ENCODE results near the gene DPF3. TPM values are rescaled to one million over a fixed set of nuclear protein-coding genes. Genes with fewer than 3 reads are reported as not detected.

The DPF3 gene
- total RNA-seq, 2 experiments from 2014 or later, result 10.3 to 10.7 TPM

DNA sequence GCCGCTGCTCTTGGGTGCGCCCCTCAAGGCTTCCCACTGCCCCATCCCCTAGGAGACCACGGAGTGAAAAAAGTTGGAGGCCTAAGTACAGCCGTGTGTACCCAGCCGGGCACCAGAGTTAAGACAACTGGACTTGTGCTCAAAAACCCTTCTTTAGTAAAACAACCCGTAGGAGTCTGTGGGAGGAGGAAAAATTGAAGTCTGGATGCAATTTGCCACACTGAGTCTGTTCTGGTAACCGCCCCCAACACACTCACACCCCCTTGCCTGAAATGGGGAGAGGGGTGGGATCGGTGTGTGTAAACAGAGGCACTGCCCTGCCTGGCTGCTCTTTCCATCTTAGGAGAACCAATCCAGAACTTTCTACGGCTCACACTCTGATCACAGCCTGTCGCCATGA is 41.7 kb downstream of the DPF3 start:
- no peak for ATAC-seq
- H3K9me3 Mint-ChIP-seq (ENCODE audit: insufficient read depth), result no peaks in the 10 kb centered on the region
- peaks cover 14% of the 10 kb centered on the region for H3K4me1 Mint-ChIP-seq (ENCODE audit: low read depth)

GRCh38 chr14:72851635-72852034 is 42.3 kb downstream of the DPF3 start:
- DNase-seq (no peak), ATAC-seq (no peak)
- Mint-ChIP-seq H3K9me3 (ENCODE audit: insufficient read depth) (no peaks in the 10 kb centered on the region), H3K27ac (no peak overlapping the region), H3K4me3 (no peak overlapping the region), H3K36me3 (ENCODE audit: low read depth) (peaks cover 7% of the 10 kb centered on the region), H3K27me3 (ENCODE audit: low read depth) (peaks cover 10% of the 10 kb centered on the region), H3K4me1 (ENCODE audit: low read depth) (peaks cover 12% of the 10 kb centered on the region)
- CTCF ChIA-PET, result no interaction called here
- POLR2A ChIA-PET, result no interaction called here

More for the DNA sequence above, 41.7 kb downstream of the DPF3 start:
- Mint-ChIP-seq H3K27me3 (ENCODE audit: low read depth) (peaks cover 10% of the 10 kb centered on the region), H3K27ac (no peak overlapping the region), H3K36me3 (ENCODE audit: low read depth) (peaks cover 7% of the 10 kb centered on the region), H3K4me3 (no peak overlapping the region)
- POLR2A ChIA-PET, result no interaction called here
- DNase-seq, result no peak
- CTCF ChIA-PET, result no interaction called here

DNA sequence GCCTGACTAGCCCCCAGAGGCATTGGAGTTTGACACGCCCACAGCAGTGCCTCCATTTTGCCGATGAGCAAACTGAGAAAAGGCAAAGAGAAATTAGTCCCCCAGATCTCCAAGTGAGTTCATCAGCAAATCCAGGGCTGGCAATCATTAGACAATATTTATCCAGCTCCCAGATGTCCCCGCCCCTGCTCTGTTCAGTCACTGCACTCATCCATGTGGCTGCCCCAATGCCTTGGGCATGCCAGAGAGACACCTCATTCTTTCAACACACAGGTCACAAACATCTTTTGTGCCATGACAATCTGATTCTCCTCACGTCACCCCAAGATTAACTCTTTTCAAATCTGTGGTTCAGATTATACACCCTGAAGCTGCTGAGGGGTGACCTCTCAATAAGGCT is 43.5 kb downstream of the DPF3 start:
- no peak for DNase-seq
- H3K4me1 Mint-ChIP-seq (ENCODE audit: low read depth), result peaks cover 4% of the 10 kb centered on the region
- no peak for ATAC-seq
- H3K9me3 Mint-ChIP-seq (ENCODE audit: insufficient read depth), result no peaks in the 10 kb centered on the region
- H3K27ac Mint-ChIP-seq, result no peak overlapping the region
- POLR2A ChIA-PET, result no interaction called here
- H3K36me3 Mint-ChIP-seq (ENCODE audit: low read depth), result peaks cover 5% of the 10 kb centered on the region
- CTCF ChIA-PET, result no interaction called here
- no peak overlapping the region for H3K4me3 Mint-ChIP-seq
- H3K27me3 Mint-ChIP-seq (ENCODE audit: low read depth), result peaks cover 12% of the 10 kb centered on the region

DNA sequence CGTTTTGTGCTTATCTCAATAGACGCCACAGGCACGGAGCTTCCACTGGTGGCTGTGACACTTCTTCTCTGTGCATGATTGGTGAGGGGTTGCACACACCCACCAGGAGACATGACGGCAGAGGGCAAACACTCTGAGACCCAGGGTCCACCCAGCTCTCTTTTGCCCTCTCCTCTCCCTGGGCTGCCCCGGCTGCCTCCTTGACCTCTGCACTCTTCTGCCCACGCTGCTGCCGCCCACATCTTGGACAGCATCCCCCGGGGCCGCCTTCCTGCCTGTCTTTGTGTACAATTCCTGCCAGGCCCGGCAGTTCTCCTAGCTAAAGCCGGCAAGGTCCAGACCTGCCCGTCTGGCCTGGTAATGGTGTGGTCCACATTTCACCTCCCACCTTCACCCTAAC is 44.7 kb downstream of the DPF3 start:
- Mint-ChIP-seq H3K4me3 (no peak overlapping the region), H3K4me1 (ENCODE audit: low read depth) (peaks cover 4% of the 10 kb centered on the region), H3K9me3 (ENCODE audit: insufficient read depth) (no peaks in the 10 kb centered on the region), H3K36me3 (ENCODE audit: low read depth) (peaks cover 5% of the 10 kb centered on the region), H3K27ac (no peak overlapping the region), H3K27me3 (ENCODE audit: low read depth) (peaks cover 13% of the 10 kb centered on the region)
- POLR2A ChIA-PET, result no interaction called here
- ATAC-seq, result no peak
- CTCF ChIA-PET, result no interaction called here
- no peak for DNase-seq

- no peaks in the 10 kb centered on the region for H3K36me3 Mint-ChIP-seq (ENCODE audit: low read depth)
- ATAC-seq (no peak), DNase-seq (no peak)
- H3K27ac Mint-ChIP-seq, result no peak overlapping the region
- H3K27me3 Mint-ChIP-seq (ENCODE audit: low read depth), result peaks cover 13% of the 10 kb centered on the region
- ChIA-PET POLR2A (no interaction called here), CTCF (no interaction called here)
- H3K4me3 Mint-ChIP-seq, result no peak overlapping the region
- H3K4me1 Mint-ChIP-seq (ENCODE audit: low read depth), result peaks cover 4% of the 10 kb centered on the region
- H3K9me3 Mint-ChIP-seq (ENCODE audit: insufficient read depth), result no peaks in the 10 kb centered on the region
These were observed 46.2 kb downstream of the DPF3 start for GRCh38 chr14:72847721-72848120.

GRCh38 chr14:72845683-72846082 is 48.2 kb downstream of the DPF3 start:
- DNase-seq (no peak), ATAC-seq (no peak)
- no peak overlapping the region for H3K4me3 Mint-ChIP-seq
- H3K27ac Mint-ChIP-seq, result no peak overlapping the region
- no peaks in the 10 kb centered on the region for H3K36me3 Mint-ChIP-seq (ENCODE audit: low read depth)
- H3K4me1 Mint-ChIP-seq (ENCODE audit: low read depth), result no peaks in the 10 kb centered on the region
- no peaks in the 10 kb centered on the region for H3K9me3 Mint-ChIP-seq (ENCODE audit: insufficient read depth)
- ChIA-PET POLR2A (no interaction called here), CTCF (no interaction called here)
- peaks cover 16% of the 10 kb centered on the region for H3K27me3 Mint-ChIP-seq (ENCODE audit: low read depth)

GRCh38 chr14:72845196-72845595 is 48.7 kb downstream of the DPF3 start:
- ATAC-seq (no peak), DNase-seq (no peak)
- Mint-ChIP-seq H3K27me3 (ENCODE audit: low read depth) (peaks cover 19% of the 10 kb centered on the region), H3K9me3 (ENCODE audit: insufficient read depth) (no peaks in the 10 kb centered on the region), H3K27ac (no peak overlapping the region), H3K4me1 (ENCODE audit: low read depth) (no peaks in the 10 kb centered on the region), H3K36me3 (ENCODE audit: low read depth) (no peaks in the 10 kb centered on the region), H3K4me3 (no peak overlapping the region)
- ChIA-PET POLR2A (no interaction called here), CTCF (no interaction called here)

DNA sequence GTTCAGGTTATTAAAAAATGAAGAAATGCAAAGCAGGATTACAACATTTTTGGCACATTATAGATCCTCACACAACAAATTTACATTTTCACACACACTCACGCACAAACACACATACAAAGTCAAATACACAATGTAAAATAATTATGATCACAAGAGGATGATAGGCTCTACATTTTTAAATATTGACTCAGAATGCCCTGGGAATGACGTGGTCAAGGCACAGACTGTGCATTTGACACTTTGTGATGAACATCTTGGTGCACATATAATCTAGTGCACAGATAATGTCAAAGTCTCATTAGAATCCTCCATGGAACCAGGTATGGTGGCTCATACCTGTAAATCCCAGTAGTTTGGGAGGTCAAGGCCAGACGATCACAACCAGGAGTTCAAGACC is 49.4 kb downstream of the DPF3 start:
- Mint-ChIP-seq H3K27me3 (ENCODE audit: low read depth) (peaks cover 19% of the 10 kb centered on the region), H3K4me3 (no peak overlapping the region), H3K4me1 (ENCODE audit: low read depth) (no peaks in the 10 kb centered on the region), H3K9me3 (ENCODE audit: insufficient read depth) (no peaks in the 10 kb centered on the region), H3K27ac (no peak overlapping the region), H3K36me3 (ENCODE audit: low read depth) (no peaks in the 10 kb centered on the region)
- DNase-seq (no peak), ATAC-seq (no peak)
- ChIA-PET POLR2A (no interaction called here), CTCF (no interaction called here)

DNA sequence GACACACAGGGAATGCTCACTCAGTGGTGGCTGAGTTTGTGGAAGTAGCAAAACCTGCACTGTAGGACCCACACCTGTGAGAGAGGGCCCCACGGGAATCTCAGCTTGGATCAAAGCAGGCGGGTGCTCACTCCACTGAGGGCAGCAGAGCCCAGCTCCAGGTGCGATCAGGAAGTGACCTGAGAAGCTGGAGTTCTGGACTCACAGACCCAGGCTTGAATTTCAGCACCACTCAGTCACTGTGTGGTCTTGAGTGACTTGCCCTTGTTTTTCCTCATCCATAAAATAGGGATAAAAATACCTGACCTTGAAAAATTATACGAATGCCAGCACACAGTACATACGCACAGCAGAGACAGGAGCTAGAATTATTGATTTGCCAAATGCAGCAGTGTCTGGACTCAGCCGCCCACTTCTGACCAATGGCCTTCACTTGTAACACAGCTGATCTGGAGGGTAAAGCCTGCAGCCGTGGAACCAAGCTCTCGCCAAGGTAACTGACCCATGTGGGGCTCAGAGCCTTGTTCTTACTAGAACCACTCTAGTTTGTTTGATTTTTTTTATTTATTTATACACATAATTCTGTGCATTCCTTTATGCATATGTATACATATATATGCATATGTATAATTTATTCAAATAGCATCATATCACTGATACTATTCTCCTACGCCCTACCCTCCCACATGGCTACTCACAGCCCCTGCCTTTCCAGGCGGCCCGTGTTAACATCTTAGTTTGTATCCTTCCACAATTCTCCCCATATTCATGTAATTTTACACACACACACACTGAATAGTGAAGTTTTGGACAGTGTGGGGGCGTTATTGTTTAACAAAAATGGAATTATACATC is 53.9 kb downstream of the DPF3 start:
- Mint-ChIP-seq H3K4me1 (ENCODE audit: low read depth) (no peaks in the 10 kb centered on the region), H3K27me3 (ENCODE audit: low read depth) (peaks cover 19% of the 10 kb centered on the region), H3K9me3 (ENCODE audit: insufficient read depth) (no peaks in the 10 kb centered on the region), H3K4me3 (no peak overlapping the region), H3K27ac (no peak overlapping the region), H3K36me3 (ENCODE audit: low read depth) (no peaks in the 10 kb centered on the region)
- CTCF ChIA-PET, result no interaction called here
- no peak for DNase-seq
- POLR2A ChIA-PET, result interaction anchor here (0.7 kb wide), 1 partner anchor 154 kb away, joined by 3 read pairs; no protein-coding TSS in a partner anchor
- no peak for ATAC-seq

DNA sequence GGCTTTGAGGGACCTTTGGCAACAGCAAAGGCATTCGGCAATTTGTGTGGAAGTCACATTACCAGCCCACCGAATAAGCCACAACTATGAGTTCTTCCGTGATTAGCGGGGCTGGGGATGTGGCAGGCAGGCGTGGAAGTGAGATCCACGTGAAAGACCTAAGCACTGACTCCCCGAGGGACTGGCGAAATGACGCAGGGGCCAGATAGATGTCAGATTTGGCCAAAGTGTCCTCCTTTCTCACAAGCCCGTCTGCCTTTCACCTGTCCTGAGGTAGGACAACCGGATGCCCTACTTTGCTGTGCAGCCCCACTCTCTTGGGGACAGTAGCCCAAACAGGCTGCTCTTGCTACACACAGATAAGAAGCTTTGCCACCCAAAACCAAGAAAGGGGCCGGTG is 54.5 kb downstream of the DPF3 start:
- no peak overlapping the region for H3K27ac Mint-ChIP-seq
- ChIA-PET CTCF (no interaction called here), POLR2A (interaction anchor here (0.7 kb wide), 1 partner anchor 153 kb away, joined by 3 read pairs; no protein-coding TSS in a partner anchor)
- H3K36me3 Mint-ChIP-seq (ENCODE audit: low read depth), result no peaks in the 10 kb centered on the region
- peaks cover 19% of the 10 kb centered on the region for H3K27me3 Mint-ChIP-seq (ENCODE audit: low read depth)
- H3K9me3 Mint-ChIP-seq (ENCODE audit: insufficient read depth), result no peaks in the 10 kb centered on the region
- DNase-seq (no peak), ATAC-seq (no peak)
- no peaks in the 10 kb centered on the region for H3K4me1 Mint-ChIP-seq (ENCODE audit: low read depth)
- H3K4me3 Mint-ChIP-seq, result no peak overlapping the region

- peaks cover 26% of the 10 kb centered on the region for H3K27me3 Mint-ChIP-seq (ENCODE audit: low read depth)
- no peaks in the 10 kb centered on the region for H3K4me1 Mint-ChIP-seq (ENCODE audit: low read depth)
- CTCF ChIA-PET, result no interaction called here
- POLR2A ChIA-PET, result no interaction called here
- H3K36me3 Mint-ChIP-seq (ENCODE audit: low read depth), result no peaks in the 10 kb centered on the region
- H3K9me3 Mint-ChIP-seq (ENCODE audit: insufficient read depth), result no peaks in the 10 kb centered on the region
- no peak overlapping the region for H3K27ac Mint-ChIP-seq
- H3K4me3 Mint-ChIP-seq, result no peak overlapping the region
- ATAC-seq (no peak), DNase-seq (no peak)
These were observed 57.8 kb downstream of the DPF3 start for GRCh38 chr14:72836085-72836484.

DNA sequence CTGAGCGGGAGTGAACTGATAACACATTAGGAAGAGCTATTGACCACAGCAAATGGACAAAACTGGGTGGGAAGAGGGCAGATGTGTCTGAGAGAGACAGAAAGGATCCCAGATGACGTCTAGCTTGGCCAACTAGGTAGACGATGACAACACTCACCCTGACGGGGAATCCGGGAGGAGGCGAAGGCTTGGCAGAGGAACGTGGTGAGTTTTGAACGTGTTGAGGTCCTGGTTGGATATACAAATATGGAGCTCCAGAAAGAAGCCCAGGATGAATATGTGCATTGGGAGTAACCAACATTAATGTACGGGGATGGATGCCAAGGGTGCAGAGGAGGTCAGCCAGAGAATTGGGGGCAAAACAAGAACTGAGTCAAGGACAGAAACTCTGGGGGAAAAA is 60.7 kb downstream of the DPF3 start:
- Mint-ChIP-seq H3K27ac (no peak overlapping the region), H3K4me1 (ENCODE audit: low read depth) (no peaks in the 10 kb centered on the region), H3K4me3 (no peak overlapping the region), H3K36me3 (ENCODE audit: low read depth) (no peaks in the 10 kb centered on the region), H3K9me3 (ENCODE audit: insufficient read depth) (no peaks in the 10 kb centered on the region), H3K27me3 (ENCODE audit: low read depth) (peaks cover 32% of the 10 kb centered on the region)
- POLR2A ChIA-PET, result no interaction called here
- DNase-seq (no peak), ATAC-seq (no peak)
- CTCF ChIA-PET, result no interaction called here

Data from activated CD8-positive, alpha-beta T cell treated with anti-CD3 and anti-CD28 coated beads, Interleukin-2, amount 10 ng/mL, durations not matched to agents 7 days and 5 days (primary cell).